IMR-90 (cell line): ENCODE data around the gene KRTAP8-1.

ENCODE experiments used
- BHLHE40 ChIP-seq: fragments of 150-350 bp; IDR thresholded peaks from 2 replicates; pipeline ENCODE4 v1.6.1; 2016; ENCODE audit warnings: mild to moderate bottlenecking, low read depth, low read length
- CEBPB ChIP-seq: IDR thresholded peaks from 2 replicates; pipeline ENCODE4 v1.6.1; 2012; ENCODE audit warnings: low read depth, low read length, improper control_type of control experiment
- CHD1 ChIP-seq: IDR thresholded peaks from 2 replicates; pipeline ENCODE4 v1.6.1; 2012; ENCODE audit warnings: low read depth, low read length, improper control_type of control experiment
- FOS ChIP-seq: fragments of 150-350 bp; IDR thresholded peaks from 2 replicates; pipeline ENCODE4 v1.6.1; 2016; ENCODE audit warnings: low read depth, low read length
- MAFK ChIP-seq: IDR thresholded peaks from 2 replicates; pipeline ENCODE4 v1.6.1; 2012; ENCODE audit warnings: low read depth, low read length, improper control_type of control experiment
- MAZ ChIP-seq: IDR thresholded peaks from 2 replicates; pipeline ENCODE4 v1.6.1; 2012; ENCODE audit warnings: low read depth, mild to moderate bottlenecking, low read length, improper control_type of control experiment, moderate library complexity, borderline replicate concordance
- MXI1 ChIP-seq: IDR thresholded peaks from 2 replicates; pipeline ENCODE4 v1.6.1; 2012; ENCODE audit warnings: low read depth, mild to moderate bottlenecking, low read length, moderate library complexity, borderline replicate concordance
- NFE2L2 ChIP-seq: fragments of 150-350 bp; IDR thresholded peaks from 2 replicates; pipeline ENCODE4 v1.6.1; 2016; ENCODE audit warnings: low read depth, mild to moderate bottlenecking, low read length
- POLR2A ChIP-seq: IDR thresholded peaks from 2 replicates; pipeline ENCODE4 v1.6.1; 2012; ENCODE audit warnings: mild to moderate bottlenecking, low read depth, low read length
- RAD21 ChIP-seq: IDR thresholded peaks from 2 replicates; pipeline ENCODE4 v1.6.1; 2012; ENCODE audit warnings: low read length, improper control_type of control experiment
- SMC3 ChIP-seq: fragments of 150-350 bp; IDR thresholded peaks from 2 replicates; pipeline ENCODE4 v1.6.1; 2016; ENCODE audit warnings: low read depth, mild to moderate bottlenecking, antibody characterized with exemption, low read length, moderate library complexity
- TF ChIP-seq, protein P1 (sequence below): conservative IDR thresholded peaks from 2 replicates; pipeline ENCODE4 v1.5.1; 2012; ENCODE audit warnings: mild to moderate bottlenecking, low read depth, low read length, improper control_type of control experiment
- TF ChIP-seq, protein P2 (sequence below): fragments of 150-350 bp; IDR thresholded peaks from 2 replicates; pipeline ENCODE4 v1.6.1; 2017; ENCODE audit warnings: mild to moderate bottlenecking, antibody characterized with exemption, low read length, low read depth

- TF ChIP-seq, protein P1, sequence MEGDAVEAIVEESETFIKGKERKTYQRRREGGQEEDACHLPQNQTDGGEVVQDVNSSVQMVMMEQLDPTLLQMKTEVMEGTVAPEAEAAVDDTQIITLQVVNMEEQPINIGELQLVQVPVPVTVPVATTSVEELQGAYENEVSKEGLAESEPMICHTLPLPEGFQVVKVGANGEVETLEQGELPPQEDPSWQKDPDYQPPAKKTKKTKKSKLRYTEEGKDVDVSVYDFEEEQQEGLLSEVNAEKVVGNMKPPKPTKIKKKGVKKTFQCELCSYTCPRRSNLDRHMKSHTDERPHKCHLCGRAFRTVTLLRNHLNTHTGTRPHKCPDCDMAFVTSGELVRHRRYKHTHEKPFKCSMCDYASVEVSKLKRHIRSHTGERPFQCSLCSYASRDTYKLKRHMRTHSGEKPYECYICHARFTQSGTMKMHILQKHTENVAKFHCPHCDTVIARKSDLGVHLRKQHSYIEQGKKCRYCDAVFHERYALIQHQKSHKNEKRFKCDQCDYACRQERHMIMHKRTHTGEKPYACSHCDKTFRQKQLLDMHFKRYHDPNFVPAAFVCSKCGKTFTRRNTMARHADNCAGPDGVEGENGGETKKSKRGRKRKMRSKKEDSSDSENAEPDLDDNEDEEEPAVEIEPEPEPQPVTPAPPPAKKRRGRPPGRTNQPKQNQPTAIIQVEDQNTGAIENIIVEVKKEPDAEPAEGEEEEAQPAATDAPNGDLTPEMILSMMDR, result no peak
- TF ChIP-seq CHD1, result no peak
- TF ChIP-seq MAFK, result no peak
- TF ChIP-seq BHLHE40, result no peak
- TF ChIP-seq POLR2A, result no peak
- TF ChIP-seq CEBPB, result no peak
- TF ChIP-seq RAD21, result no peak
- TF ChIP-seq, protein P2, sequence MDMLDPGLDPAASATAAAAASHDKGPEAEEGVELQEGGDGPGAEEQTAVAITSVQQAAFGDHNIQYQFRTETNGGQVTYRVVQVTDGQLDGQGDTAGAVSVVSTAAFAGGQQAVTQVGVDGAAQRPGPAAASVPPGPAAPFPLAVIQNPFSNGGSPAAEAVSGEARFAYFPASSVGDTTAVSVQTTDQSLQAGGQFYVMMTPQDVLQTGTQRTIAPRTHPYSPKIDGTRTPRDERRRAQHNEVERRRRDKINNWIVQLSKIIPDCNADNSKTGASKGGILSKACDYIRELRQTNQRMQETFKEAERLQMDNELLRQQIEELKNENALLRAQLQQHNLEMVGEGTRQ, result no peak
- no peak for TF ChIP-seq MAZ
- TF ChIP-seq MXI1, result no peak
- no peak for TF ChIP-seq SMC3
- no peak for TF ChIP-seq NFE2L2
- TF ChIP-seq FOS, result no peak
Observed at GRCh38 chr21:30813174-30813573, at the start of gene KRTAP8-1.
